ENCODE measurements around the gene PROSER3. TPM values are rescaled to one million over a fixed set of nuclear protein-coding genes. Genes with fewer than 3 reads are reported as not detected.

Gene PROSER3
- total and polyA plus RNA-seq, 12 donors: 4.4 to 27.3 (median 11.0) TPM

DNA sequence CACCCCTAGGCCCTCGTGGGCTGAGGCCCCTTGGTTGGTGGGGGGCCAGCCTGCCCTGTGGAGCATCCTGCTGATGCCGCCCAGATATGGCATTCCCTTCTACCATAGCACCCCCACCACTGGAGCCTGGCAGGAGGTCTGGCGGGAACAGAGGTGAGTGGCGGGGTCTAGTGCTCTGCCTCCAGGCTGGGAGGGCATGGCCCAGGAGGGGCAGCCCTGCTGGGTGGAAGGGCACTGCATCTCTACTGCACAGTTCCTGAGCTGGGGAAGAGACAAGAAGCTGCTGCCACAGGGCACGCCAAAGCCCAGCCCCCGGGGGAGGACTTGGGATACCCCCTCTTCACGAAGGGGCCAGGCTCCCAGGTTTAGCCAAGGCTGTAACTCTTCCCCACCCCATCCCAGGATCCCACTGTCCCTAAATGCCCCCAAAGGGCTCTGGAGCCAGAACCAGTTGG is 42.6 kb upstream of the PROSER3 start:
- DNase-seq: peak in 2 of 7 donors; percentile 8 to 25
- TF ChIP-seq, protein P1, sequence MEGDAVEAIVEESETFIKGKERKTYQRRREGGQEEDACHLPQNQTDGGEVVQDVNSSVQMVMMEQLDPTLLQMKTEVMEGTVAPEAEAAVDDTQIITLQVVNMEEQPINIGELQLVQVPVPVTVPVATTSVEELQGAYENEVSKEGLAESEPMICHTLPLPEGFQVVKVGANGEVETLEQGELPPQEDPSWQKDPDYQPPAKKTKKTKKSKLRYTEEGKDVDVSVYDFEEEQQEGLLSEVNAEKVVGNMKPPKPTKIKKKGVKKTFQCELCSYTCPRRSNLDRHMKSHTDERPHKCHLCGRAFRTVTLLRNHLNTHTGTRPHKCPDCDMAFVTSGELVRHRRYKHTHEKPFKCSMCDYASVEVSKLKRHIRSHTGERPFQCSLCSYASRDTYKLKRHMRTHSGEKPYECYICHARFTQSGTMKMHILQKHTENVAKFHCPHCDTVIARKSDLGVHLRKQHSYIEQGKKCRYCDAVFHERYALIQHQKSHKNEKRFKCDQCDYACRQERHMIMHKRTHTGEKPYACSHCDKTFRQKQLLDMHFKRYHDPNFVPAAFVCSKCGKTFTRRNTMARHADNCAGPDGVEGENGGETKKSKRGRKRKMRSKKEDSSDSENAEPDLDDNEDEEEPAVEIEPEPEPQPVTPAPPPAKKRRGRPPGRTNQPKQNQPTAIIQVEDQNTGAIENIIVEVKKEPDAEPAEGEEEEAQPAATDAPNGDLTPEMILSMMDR (IDR thresholded peaks at IDR 0.05): no peak
- no peak for TF ChIP-seq POLR2A (IDR thresholded peaks at IDR 0.05)
- Histone ChIP-seq H3K4me1 (replicated peaks in 1 of 2) (peaks cover 21 to 26% of the 10 kb centered on the region in 2 donors), H3K4me3 (peak overlapping the region in 1 of 4 donors; percentile 99), H3K27ac (no peak overlapping the region), H3K27me3 (no peaks in the 10 kb centered on the region), H3K9me3 (replicated peaks in 1 of 3) (no peaks in the 10 kb centered on the region), H3K36me3 (replicated peaks in 1 of 2) (peaks cover 0 to 6% of the 10 kb centered on the region in 2 donors)
- 81 to 87% (median 82%) methylated on average over 6 to 7 of the region's 7 CpGs; no CpG with 5 or more reads in 1 of the 4 donors for WGBS, 4 donors
- intact Hi-C loops (cut with DNase I): loop anchor here in 1 of 2 donors (10.0 kb wide), 1 partner anchor 171 kb away; the partner anchor contains the start of gene TMEM147

DNA sequence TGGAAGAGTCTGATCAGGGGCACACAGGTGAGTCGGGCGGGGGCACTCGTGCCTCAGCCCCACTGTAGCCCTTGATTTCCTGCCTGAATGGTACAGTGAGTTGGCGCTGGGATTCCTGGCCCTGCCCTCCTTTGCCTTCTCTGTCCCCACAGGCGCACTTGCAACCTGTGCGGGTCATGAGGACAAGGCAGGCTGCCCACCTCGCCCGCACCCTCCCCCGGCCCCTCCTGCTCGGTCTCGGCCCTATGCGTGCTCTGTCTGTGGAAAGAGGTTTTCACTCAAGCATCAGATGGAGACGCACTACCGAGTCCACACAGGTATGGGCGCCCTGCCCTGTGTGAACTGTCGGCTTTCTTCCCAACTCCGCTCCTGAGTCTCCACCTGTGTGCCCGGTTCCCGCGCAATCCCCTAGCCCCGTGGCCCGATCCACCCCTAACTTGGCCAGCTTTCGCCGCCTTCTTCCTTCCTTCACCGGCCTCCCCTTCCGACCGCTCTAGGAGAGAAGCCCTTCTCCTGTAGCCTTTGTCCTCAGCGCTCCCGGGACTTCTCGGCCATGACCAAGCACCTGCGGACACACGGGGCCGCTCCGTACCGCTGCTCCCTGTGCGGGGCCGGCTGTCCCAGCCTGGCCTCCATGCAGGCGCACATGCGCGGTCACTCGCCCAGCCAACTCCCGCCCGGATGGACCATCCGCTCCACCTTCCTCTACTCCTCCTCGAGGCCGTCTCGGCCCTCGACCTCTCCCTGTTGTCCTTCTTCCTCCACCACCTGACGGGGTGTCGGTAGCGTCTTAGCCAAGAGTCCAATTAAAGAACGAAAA is 41.8 kb upstream of the PROSER3 start:
- no peaks in the 10 kb centered on the region for H3K27me3 ChIP-seq
- H3K36me3 ChIP-seq (replicated peaks in 1 of 2): peaks cover 0 to 12% of the 10 kb centered on the region in 2 donors
- 0 to 5% (median 3%) methylated on average over 33 to 52 of the region's 52 CpGs for WGBS, 4 donors
- no peaks in the 10 kb centered on the region for H3K9me3 ChIP-seq (replicated peaks in 1 of 3)
- H3K4me1 ChIP-seq (replicated peaks in 1 of 2): peaks cover 21 to 26% of the 10 kb centered on the region in 2 donors
- DNase-seq: peak; percentile 66 to 81 (median 72)
- intact Hi-C loops (cut with DNase I): loop anchor here in 1 of 2 donors (2.0 to 10.0 kb wide), 2 partner anchors 21 to 171 kb away; partner anchors contain the start of gene TMEM147
- TF ChIP-seq, protein P1 (IDR thresholded peaks at IDR 0.05): no peak
- no peak for TF ChIP-seq POLR2A (IDR thresholded peaks at IDR 0.05)
- peak overlapping the region; percentile 50 to 99 (median 70) for H3K27ac ChIP-seq
- peak overlapping the region; percentile 0 to 99 (median 56) for H3K4me3 ChIP-seq

DNA sequence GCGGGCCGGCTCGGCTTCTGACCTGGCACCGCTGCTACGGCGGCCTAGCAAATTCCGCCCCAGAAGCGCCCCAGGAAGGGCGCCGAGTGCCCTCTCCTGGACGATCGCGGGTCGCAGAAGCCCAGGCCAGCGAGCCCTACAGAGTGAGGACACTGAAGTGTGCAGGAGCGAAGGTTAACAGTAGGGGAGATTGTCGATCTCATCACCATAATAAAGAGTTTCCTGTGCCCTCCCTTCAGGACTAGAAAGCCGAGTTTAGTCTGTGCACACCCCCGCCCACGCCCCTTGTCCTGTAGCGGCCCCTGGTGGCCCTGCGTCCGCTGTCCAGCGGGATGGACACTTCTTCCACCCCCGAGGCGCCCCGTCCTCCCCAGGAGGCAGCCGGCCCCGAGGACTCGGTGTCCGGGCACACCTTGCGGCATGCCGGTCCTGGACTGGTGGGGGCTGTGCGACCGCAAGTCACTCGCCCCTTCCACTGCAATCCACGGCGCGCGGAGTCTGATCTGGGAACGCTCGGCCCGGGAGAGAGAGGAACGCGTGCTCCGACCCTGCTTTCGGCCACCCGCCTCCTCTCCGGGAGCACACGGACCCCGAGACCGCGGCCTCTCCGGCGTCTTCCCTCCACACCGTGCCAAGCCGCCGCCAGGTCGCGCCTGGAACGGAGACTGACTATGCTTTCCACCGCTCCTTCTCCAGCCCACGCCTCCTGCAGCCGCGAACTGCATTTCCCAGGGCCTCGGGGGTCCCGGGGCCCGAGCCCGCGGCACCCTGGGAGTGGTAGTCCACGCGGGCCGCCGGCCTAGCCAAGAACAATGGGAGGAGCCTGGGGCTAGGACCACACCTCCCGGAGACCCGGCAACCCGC is 40.9 kb upstream of the PROSER3 start:
- DNase-seq: peak; percentile 94 to 97 (median 96)
- no peaks in the 10 kb centered on the region for H3K9me3 ChIP-seq (replicated peaks in 1 of 3)
- 0 to 1% (median 0%) methylated on average over 9 to 77 of the region's 77 CpGs for WGBS, 4 donors
- peak overlapping the region; percentile 68 to 99 (median 85) for H3K27ac ChIP-seq
- intact Hi-C loops (cut with DNase I): loop anchor here in 1 of 2 donors (2.0 to 10.0 kb wide), 2 partner anchors 22 to 172 kb away; partner anchors contain the start of gene TMEM147
- peak in 1 of 2 donors; percentile 4 for TF ChIP-seq POLR2A (IDR thresholded peaks at IDR 0.05)
- TF ChIP-seq, protein P1 (IDR thresholded peaks at IDR 0.05): peak; percentile 59 to 98 (median 92)
- peaks cover 0 to 21% of the 10 kb centered on the region in 2 donors for H3K36me3 ChIP-seq (replicated peaks in 1 of 2)
- peak overlapping the region; percentile 0 to 99 (median 78) for H3K4me3 ChIP-seq
- H3K4me1 ChIP-seq (replicated peaks in 1 of 2): peaks cover 21 to 26% of the 10 kb centered on the region in 2 donors
- no peaks in the 10 kb centered on the region for H3K27me3 ChIP-seq

Measured in adrenal gland (tissue), 12 donors.